ENCODE results near the gene NFIC.

DNA sequence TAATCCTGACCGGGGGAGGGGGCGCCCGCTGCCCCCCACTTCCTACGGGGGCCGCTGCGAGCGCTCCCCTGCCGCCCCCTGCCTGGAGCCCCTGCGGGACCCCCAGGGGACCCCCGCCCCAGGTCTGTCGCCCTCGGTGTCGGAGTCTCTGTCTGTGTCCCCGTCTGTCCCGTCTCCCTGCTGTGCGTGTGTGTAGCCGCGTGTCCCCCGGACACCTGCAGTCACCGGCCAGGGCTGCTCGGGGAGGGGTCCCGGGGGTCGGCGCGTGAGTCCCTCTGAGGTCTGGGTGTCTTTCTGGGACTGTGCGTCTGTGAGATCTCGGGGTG is 7.7 kb upstream of the NFIC start:
- TF ChIP-seq EP300 (IDR thresholded peaks at IDR 0.05) (no peak), POLR2AphosphoS5 (IDR thresholded peaks at IDR 0.05) (no peak)
- TF ChIP-seq, protein P1, sequence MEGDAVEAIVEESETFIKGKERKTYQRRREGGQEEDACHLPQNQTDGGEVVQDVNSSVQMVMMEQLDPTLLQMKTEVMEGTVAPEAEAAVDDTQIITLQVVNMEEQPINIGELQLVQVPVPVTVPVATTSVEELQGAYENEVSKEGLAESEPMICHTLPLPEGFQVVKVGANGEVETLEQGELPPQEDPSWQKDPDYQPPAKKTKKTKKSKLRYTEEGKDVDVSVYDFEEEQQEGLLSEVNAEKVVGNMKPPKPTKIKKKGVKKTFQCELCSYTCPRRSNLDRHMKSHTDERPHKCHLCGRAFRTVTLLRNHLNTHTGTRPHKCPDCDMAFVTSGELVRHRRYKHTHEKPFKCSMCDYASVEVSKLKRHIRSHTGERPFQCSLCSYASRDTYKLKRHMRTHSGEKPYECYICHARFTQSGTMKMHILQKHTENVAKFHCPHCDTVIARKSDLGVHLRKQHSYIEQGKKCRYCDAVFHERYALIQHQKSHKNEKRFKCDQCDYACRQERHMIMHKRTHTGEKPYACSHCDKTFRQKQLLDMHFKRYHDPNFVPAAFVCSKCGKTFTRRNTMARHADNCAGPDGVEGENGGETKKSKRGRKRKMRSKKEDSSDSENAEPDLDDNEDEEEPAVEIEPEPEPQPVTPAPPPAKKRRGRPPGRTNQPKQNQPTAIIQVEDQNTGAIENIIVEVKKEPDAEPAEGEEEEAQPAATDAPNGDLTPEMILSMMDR (IDR thresholded peaks at IDR 0.05), result no peak

Measured in gastroesophageal sphincter (tissue), 3 donors.